Upper lobe of left lung (tissue), 4 donors: ENCODE measurements around the gene KRT33B.

Source experiments
- CTCF ChIP-seq, 6 experiments: fragments of 450-650 bp in 4 of 6; fragments of 200-600 bp in 2 of 6; sonication (generic) in 2 of 6; IDR thresholded peaks; one replicate each; pipeline ENCODE4 v1.5.1; 2016 to 2019; ENCODE audit warnings: antibody characterized with exemption in 6 of 6
- EP300 ChIP-seq, 4 donors: sonication (generic); formaldehyde crosslinking; IDR thresholded peaks; one replicate each; pipeline ENCODE4 v1.5.1; 2017; ENCODE audit warnings: antibody characterized with exemption in 4 of 4, control low read depth in 2 of 4
- POLR2A ChIP-seq, 4 donors: fragments of 450-650 bp; IDR thresholded peaks; one replicate each; pipeline ENCODE4 v1.5.1; 2016 to 2017; ENCODE audit warnings: antibody characterized with exemption in 4 of 4, mild to moderate bottlenecking in 2 of 4
- POLR2AphosphoS5 ChIP-seq, 2 donors: sonication (generic); formaldehyde crosslinking; IDR thresholded peaks; one replicate each; pipeline ENCODE4 v1.5.1; 2017; ENCODE audit warnings: antibody characterized with exemption in 2 of 2

DNA sequence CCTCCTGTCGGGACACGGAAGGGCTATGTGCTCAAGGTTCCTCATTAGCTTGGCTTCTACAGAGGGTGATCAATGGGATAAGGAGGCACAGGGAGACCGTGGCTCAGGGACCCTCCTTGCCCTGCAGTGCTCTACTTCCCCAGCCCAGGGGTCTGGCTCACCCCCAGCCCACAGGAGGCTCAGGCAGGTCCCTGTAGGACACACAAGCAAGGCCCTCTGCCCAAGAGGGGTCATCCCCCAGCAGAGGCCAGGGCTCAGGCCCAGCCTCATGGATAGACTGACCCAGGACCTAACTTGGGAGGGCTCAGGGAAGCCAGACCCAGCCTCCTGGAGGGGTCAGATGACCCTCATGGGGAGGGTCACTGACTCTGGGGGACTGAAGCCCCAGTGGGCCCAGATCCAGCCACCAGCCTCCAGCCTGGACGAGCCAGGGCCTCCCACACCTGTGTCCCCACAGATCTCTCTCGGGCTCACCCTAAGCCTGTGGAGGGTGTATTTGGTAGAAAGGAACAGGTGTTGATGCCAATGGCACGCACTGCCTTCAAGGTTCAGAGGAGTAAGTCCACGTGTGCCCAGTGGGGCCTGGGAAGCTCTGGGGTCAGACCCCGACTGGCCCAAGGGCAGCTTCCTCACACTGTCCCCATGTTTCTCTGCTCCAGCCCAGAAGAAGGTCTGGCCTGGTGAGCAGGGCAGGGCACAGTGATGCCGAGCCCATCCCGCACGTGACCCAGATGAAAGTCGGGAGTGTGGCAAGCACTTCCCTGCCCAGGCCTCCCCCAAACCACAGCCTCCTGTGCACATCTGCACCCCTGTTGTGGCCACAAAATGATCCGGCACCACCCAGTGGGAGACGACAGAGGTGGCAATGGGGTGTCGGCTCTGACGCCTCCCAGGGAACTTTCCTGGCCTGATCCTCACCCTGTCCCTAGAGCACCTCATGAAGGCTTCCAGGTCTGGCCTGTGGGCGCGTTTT, 43.2 kb downstream of the KRT33B start:
- no peak for TF ChIP-seq POLR2AphosphoS5 (IDR thresholded peaks at IDR 0.05)
- TF ChIP-seq CTCF (IDR thresholded peaks at IDR 0.05), result no peak
- TF ChIP-seq EP300 (IDR thresholded peaks at IDR 0.05), result no peak
- TF ChIP-seq POLR2A (IDR thresholded peaks at IDR 0.05), result no peak
